Esophagus squamous epithelium (tissue), 4 donors: ENCODE measurements around the gene FXYD5.

Experiments used
- CTCF ChIP-seq, 6 experiments: fragments of 450-650 bp in 4 of 6; fragments of 200-600 bp in 2 of 6; sonication (generic) in 2 of 6; IDR thresholded peaks; one replicate each; pipeline ENCODE4 v1.5.1; 2016 to 2019; ENCODE audit warnings: antibody characterized with exemption in 6 of 6, mild to moderate bottlenecking in 4 of 6, moderate library complexity in 4 of 6
- POLR2A ChIP-seq, 4 donors: fragments of 450-650 bp; IDR thresholded peaks; one replicate each; pipeline ENCODE4 v1.6.1; 2017; ENCODE audit warnings: antibody characterized with exemption in 4 of 4, mild to moderate bottlenecking in 4 of 4, moderate library complexity in 3 of 4

GRCh38 chr19:35108730-35109129, 45.8 kb upstream of the FXYD5 start:
- TF ChIP-seq CTCF (IDR thresholded peaks at IDR 0.05) (no peak), POLR2A (IDR thresholded peaks at IDR 0.05) (no peak)
